NCI-H146 treated with DMSO at 0.1 percent for 48 hours (cell line): ENCODE results near the gene IRAG1.
"Not testable (repeated sequence)": the region's sequence is repeated elsewhere in the genome, so short reads cannot be mapped to it uniquely, and the experiment has no call there.

Experiments
- DNase-seq: peaks from one replicate; lab custom pipeline; 2025; ENCODE audit not compliant: unreplicated experiment; lab: John Stamatoyannopoulos, UW

IRAG1 gene

GRCh38 chr11:10709299-10710086 is 15.9 kb upstream of the IRAG1 start:
- DNase-seq = no peak

GRCh38 chr11:10708131-10708530 is 14.6 kb upstream of the IRAG1 start:
- DNase-seq = no peak

- DNase-seq = no peak
Observed at GRCh38 chr11:10701982-10702381, 8.4 kb upstream of the IRAG1 start.

- no peak for DNase-seq
Observed at GRCh38 chr11:10699072-10699471, 5.5 kb upstream of the IRAG1 start.

- no peak for DNase-seq
Observed at GRCh38 chr11:10697323-10697620, 3.7 kb upstream of the IRAG1 start.

- no peak for DNase-seq
Observed at GRCh38 chr11:10696468-10697322, 3.1 kb upstream of the IRAG1 start.

GRCh38 chr11:10695833-10696232 is 2.3 kb upstream of the IRAG1 start:
- no peak for DNase-seq

GRCh38 chr11:10694486-10695239 is 1.1 kb upstream of the IRAG1 start:
- no peak for DNase-seq

GRCh38 chr11:10692531-10693115 is 932 bp downstream of the IRAG1 start:
- no peak for DNase-seq

GRCh38 chr11:10688401-10688800 is 5.2 kb downstream of the IRAG1 start:
- no peak for DNase-seq

- DNase-seq = no peak
Observed at GRCh38 chr11:10686311-10686710, 7.2 kb downstream of the IRAG1 start.

- no peak for DNase-seq
Observed at GRCh38 chr11:10683429-10683828, 10.1 kb downstream of the IRAG1 start.

- peak; percentile 25 for DNase-seq
Observed at GRCh38 chr11:10680956-10681487, 12.5 kb downstream of the IRAG1 start.

- DNase-seq = not testable (repeated sequence)
Observed at GRCh38 chr11:10680279-10680678, 13.3 kb downstream of the IRAG1 start.

- no peak for DNase-seq
Observed at GRCh38 chr11:10679644-10680043, 13.9 kb downstream of the IRAG1 start.

- DNase-seq = no peak
Observed at GRCh38 chr11:10678101-10678500, 15.5 kb downstream of the IRAG1 start.

GRCh38 chr11:10676919-10677318 is 16.6 kb downstream of the IRAG1 start:
- no peak for DNase-seq

- DNase-seq = no peak
Observed at GRCh38 chr11:10674911-10675440, 18.6 kb downstream of the IRAG1 start.

- no peak for DNase-seq
Observed at GRCh38 chr11:10674440-10674855, 19.1 kb downstream of the IRAG1 start.

GRCh38 chr11:10673501-10674062 is 20.0 kb downstream of the IRAG1 start:
- DNase-seq = no peak
